GM12864 (cell line): ENCODE measurements around the gene SIVA1.

Experiments used
- DNase-seq: peaks from one replicate; pipeline ENCODE4 v3.0.0-alpha.2; 2011; ENCODE audit warnings: low read depth
- H3K4me3 ChIP-seq: 2 replicates; pipeline ENCODE4 v1.5.1; 2011; ENCODE audit warnings: mild to moderate bottlenecking, low read depth, low read length, control low read depth
- TF ChIP-seq, protein P1 (sequence below): IDR thresholded peaks from 2 replicates; pipeline ENCODE4 v1.5.1; 2011; ENCODE audit warnings: low read depth, mild to moderate bottlenecking, moderate library complexity, low read length, control low read depth, inconsistent platforms; ENCODE audit errors: missing control alignments

SIVA1 gene

DNA sequence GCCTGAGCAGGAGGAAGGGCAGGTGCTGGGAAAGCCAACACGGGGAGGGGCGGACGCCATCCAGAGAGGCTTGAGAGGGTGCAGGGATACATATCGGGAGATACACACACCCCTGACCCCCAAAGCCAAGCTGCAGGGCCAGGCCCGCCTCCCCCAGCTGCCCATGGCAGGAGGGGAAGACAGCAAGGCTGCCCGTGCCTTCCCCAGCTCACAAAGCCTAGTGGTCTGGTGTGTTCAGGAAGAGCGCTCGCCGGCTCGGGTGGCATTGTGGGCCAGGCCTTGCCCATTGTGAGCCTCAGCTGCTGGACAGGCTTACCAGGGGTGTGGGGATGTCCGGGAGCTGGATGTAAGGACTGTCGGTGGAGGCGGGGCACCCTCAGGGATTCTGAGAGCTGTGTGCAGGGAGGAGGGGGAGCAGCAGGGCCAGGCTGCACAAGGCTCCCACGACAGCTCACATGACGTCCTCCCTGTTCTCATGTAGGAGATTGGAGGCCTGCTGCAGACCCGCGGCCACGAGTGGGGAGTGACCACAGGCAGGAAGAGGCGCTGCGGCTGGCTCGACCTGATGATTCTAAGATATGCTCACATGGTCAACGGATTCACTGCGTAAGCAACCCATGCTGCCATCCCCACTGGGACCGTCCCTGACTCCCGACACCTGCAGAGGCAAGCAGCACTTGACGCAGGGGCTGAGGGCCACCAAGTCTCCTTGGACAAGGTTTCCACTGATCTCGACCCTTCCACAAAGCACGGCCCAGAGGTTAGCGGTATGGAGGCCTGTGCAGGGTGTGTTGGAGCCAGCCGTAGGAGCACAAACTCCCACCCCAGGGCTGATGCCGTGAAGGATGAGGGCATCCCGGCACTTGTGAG is 10.1 kb upstream of the SIVA1 start:
- TF ChIP-seq, protein P1, sequence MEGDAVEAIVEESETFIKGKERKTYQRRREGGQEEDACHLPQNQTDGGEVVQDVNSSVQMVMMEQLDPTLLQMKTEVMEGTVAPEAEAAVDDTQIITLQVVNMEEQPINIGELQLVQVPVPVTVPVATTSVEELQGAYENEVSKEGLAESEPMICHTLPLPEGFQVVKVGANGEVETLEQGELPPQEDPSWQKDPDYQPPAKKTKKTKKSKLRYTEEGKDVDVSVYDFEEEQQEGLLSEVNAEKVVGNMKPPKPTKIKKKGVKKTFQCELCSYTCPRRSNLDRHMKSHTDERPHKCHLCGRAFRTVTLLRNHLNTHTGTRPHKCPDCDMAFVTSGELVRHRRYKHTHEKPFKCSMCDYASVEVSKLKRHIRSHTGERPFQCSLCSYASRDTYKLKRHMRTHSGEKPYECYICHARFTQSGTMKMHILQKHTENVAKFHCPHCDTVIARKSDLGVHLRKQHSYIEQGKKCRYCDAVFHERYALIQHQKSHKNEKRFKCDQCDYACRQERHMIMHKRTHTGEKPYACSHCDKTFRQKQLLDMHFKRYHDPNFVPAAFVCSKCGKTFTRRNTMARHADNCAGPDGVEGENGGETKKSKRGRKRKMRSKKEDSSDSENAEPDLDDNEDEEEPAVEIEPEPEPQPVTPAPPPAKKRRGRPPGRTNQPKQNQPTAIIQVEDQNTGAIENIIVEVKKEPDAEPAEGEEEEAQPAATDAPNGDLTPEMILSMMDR, result no peak
- no peak overlapping the region for H3K4me3 ChIP-seq
- DNase-seq, result no peak

DNA sequence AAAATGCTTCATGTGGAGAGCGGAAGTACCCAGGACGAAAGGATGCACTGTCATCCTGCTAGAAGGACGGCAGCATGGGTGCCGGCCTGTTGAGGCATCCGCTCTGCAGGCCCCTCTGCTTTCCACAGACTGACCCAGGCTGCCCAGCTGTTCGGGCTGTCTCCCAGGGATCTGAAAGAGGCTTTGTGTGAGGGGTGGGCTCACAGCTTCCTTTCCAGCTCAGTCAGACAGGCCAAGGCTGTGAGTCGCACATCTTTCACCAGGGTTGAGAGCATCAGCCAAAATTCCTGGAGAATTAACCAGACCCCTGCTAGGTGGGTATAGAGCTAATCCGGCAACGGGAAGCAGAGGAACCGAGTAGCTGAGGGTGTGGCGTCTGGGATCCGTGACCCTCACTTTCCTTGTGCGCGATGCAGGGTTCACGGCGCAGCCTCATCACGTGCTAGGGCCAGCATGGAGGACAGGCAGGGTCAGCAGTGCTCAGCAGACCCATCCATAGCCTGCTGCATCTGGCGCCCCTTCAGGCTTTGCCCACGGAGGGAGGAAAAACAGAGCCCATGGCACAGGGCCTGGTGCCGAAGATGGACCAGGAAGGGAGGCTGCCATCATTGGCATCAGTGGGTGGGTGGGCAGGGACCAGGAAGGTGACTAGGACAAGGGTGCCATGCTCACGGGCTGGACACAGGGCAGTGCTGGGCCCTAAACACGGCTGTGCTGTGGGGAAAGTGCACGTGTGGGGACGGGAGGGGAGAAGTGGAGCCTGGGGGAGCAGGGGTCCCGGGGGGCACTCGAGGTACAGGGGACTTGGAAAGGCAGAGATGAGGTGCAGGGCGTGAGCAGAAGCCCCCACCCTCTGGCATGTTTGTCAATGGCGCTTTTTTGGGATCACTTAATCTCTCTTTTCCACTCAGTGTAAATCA is 9.2 kb upstream of the SIVA1 start:
- DNase-seq, result no peak
- no peak overlapping the region for H3K4me3 ChIP-seq

DNA sequence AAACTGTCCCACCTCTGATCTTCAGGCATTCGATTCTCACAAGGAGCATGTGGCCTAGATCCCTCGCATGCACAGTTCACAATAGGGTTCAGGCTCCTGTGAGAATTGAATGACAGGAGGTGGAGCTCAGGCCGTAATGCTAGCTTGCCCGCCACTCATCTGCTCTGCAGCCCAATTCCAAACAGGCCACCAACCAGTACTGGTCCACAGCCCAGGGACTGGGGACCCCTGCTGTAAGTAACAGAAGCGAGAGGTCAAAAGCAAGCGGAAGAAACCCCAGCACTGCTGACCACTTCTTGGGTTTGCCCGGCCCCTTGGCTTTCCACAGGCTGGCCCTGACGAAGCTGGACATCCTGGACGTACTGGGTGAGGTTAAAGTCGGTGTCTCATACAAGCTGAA is 8.5 kb upstream of the SIVA1 start:
- no peak for DNase-seq
- TF ChIP-seq, protein P1, result no peak
- H3K4me3 ChIP-seq, result no peak overlapping the region

More for the DNA sequence above, 9.2 kb upstream of the SIVA1 start:
- TF ChIP-seq, protein P1, result no peak

DNA sequence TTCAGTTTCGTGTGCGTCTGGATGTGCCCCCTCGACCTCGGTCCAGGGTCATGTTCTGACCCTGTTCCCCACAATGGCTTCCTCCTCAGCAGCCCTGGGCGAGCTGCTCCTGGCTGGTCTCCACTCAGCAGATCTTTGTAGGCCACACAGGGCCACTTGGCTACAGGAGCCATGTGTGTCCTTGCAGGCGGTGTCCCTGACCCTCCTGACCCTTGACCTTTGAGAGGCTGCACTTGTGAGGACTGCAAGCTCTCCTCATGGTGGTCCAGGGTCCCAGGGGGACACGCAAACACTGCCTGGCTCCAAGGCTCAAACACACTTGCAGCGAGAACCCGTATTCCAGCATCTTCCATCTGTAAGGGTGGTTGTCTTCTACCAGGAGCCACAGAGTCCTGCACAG is 7.5 kb upstream of the SIVA1 start:
- TF ChIP-seq, protein P1, result no peak
- no peak for DNase-seq

DNA sequence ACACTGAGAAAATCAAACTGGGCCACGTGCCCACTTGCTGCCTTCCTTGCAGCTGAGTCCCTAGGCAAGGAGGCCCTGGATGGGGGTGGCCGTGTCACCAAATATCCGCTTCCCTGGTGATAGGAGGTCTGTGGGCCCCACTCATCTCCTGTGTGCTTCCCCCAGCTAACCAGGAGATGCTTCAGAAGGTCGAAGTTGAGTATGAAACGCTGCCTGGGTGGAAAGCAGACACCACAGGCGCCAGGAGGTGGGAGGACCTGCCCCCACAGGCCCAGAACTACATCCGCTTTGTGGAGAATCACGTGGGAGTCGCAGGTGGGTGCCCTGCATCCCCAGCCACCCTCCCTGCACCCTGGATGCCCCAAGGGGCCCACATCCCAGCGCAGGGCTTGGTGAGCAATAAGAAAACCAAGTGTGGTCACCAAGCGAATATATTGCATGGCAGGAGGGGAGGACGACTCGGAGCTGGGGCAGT is 6.8 kb upstream of the SIVA1 start:
- no peak overlapping the region for H3K4me3 ChIP-seq
- DNase-seq, result peak; percentile 19
- TF ChIP-seq, protein P1, result no peak

More for the DNA sequence above, 7.5 kb upstream of the SIVA1 start:
- no peak overlapping the region for H3K4me3 ChIP-seq

DNA sequence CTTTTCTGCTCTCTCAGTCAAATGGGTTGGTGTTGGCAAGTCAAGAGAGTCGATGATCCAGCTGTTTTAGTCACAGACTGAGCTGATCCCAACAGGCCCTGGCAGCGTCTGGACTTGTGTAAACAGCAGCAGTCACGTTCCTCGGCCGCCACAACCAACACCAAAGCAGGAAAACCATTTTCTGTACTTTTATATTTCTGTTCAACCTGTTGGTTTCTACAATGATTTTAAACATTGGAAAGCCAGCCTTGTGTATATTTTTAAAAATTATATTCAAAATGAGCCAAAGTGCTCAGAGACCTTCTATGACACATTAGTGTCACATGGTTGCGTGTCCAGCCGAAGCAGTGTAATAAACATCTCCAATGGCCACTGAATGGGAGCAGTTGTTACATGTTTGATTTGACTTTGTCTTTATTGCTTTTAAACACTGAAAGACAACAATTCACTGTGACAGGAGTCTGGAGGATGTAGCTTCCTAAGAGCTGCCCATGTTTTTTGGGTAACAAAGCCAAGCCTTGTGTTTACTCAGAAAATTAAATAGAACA is 5.9 kb upstream of the SIVA1 start:
- TF ChIP-seq, protein P1, result no peak
- DNase-seq, result no peak

More for the DNA sequence above, 5.9 kb upstream of the SIVA1 start:
- H3K4me3 ChIP-seq, result no peak overlapping the region
